IMR-90 (cell line): ENCODE data around the gene PODNL1. TPM values are rescaled to one million over a fixed set of nuclear protein-coding genes. Genes with fewer than 3 reads are reported as not detected.

Source experiments
- ATAC-seq: fragments of 200-7000 bp; cut with Tn5 transposase; 2 replicates; pipeline ENCODE4 v1.9.1; 2020; ENCODE audit warnings: low read depth, mild to moderate bottlenecking, moderate library complexity
- BruUV-seq: library from RNA; stranded (reverse); fragments of 400-500 nt; replicated peaks from 2 replicates; lab custom pipeline; 2021; lab: Mats Ljungman, UMichigan
- CTCF ChIA-PET: fragments of 300-600 bp; formaldehyde crosslinking; extraction: SDS; loops from one replicate; lab custom pipeline; 2021; ENCODE audit warnings: antibody characterized with exemption; lab: Yijun Ruan, JAX
- POLR2A ChIA-PET: fragments of 300-600 bp; sonication (Branson Sonifier 250); formaldehyde crosslinking; loops from one replicate; lab custom pipeline; 2022; ENCODE audit warnings: antibody characterized with exemption; ENCODE audit not compliant: unreplicated experiment; lab: Charles Lee
- DNase-seq: peaks from one replicate; pipeline ENCODE4 v3.0.0; 2013
- H2AFZ ChIP-seq: replicated peaks from 2 replicates; pipeline ENCODE3; 2013; ENCODE audit warnings: low read length, mild to moderate bottlenecking; ENCODE audit not compliant: poor library complexity
- H2AK5ac ChIP-seq: 2 replicates; pipeline ENCODE4 v1.6.1; 2013; ENCODE audit warnings: low read depth, low read length, inconsistent platforms
- H2AK9ac ChIP-seq: replicated peaks from 2 replicates; pipeline ENCODE3; 2013; ENCODE audit warnings: mild to moderate bottlenecking, low read depth, low read length, moderate library complexity; ENCODE audit not compliant: poor library complexity
- H2BK120ac ChIP-seq: 2 replicates; pipeline ENCODE4 v1.6.1; 2013; ENCODE audit warnings: low read depth, low read length, inconsistent platforms
- H2BK15ac ChIP-seq: 3 replicates; pipeline ENCODE4 v1.6.1; 2013; ENCODE audit warnings: low read depth, low read length, inconsistent platforms
- H2BK20ac ChIP-seq: 2 replicates; pipeline ENCODE4 v1.6.1; 2013; ENCODE audit warnings: low read depth, mild to moderate bottlenecking, inconsistent platforms, low read length, moderate library complexity
- H2BK5ac ChIP-seq: 2 replicates; pipeline ENCODE4 v1.6.1; 2013; ENCODE audit warnings: mild to moderate bottlenecking, low read depth, low read length, inconsistent platforms; ENCODE audit not compliant: poor library complexity, severe bottlenecking
- H3K14ac ChIP-seq: replicated peaks from 2 replicates; pipeline ENCODE4 v1.6.1; 2013; ENCODE audit warnings: low read depth, low read length, inconsistent platforms
- H3K18ac ChIP-seq: 2 replicates; pipeline ENCODE4 v1.6.1; 2013; ENCODE audit warnings: low read depth, low read length, control low read depth
- H3K23ac ChIP-seq: 2 replicates; pipeline ENCODE4 v1.6.1; 2013; ENCODE audit warnings: low read depth, low read length, inconsistent platforms
- H3K27ac ChIP-seq: 2 replicates; pipeline ENCODE4 v1.5.1; 2013; ENCODE audit warnings: mild to moderate bottlenecking, control low read depth, low read length; ENCODE audit not compliant: insufficient read depth
- H3K27me3 ChIP-seq: 2 replicates; pipeline ENCODE4 v1.6.1; 2013; ENCODE audit warnings: low read length; ENCODE audit not compliant: control insufficient read depth, insufficient read depth
- H3K36me3 ChIP-seq: 2 replicates; pipeline ENCODE4 v1.6.1; 2013; ENCODE audit warnings: low read length, mixed read lengths; ENCODE audit not compliant: control insufficient read depth, insufficient read depth
- H3K4ac ChIP-seq: 2 replicates; pipeline ENCODE4 v1.6.1; 2013; ENCODE audit warnings: low read depth, low read length, inconsistent platforms
- H3K4me1 ChIP-seq: 2 replicates; pipeline ENCODE4 v1.6.1; 2013; ENCODE audit warnings: low read length, mixed read lengths; ENCODE audit not compliant: control insufficient read depth, insufficient read depth
- H3K4me2 ChIP-seq: 2 replicates; pipeline ENCODE4 v1.6.1; 2013; ENCODE audit warnings: low read depth, mild to moderate bottlenecking, control low read depth, low read length, moderate library complexity
- H3K4me3 ChIP-seq: 2 replicates; pipeline ENCODE4 v1.5.1; 2013; ENCODE audit warnings: low read depth, mild to moderate bottlenecking, control low read depth, low read length, moderate library complexity; ENCODE audit not compliant: insufficient read depth
- H3K56ac ChIP-seq: 2 replicates; pipeline ENCODE4 v1.6.1; 2013; ENCODE audit warnings: low read length, inconsistent platforms; ENCODE audit not compliant: insufficient read depth; ENCODE audit errors: extremely low read depth
- H3K79me1 ChIP-seq, 2 experiments: 2 replicates each; pipeline ENCODE4 v1.6.1; 2013; ENCODE audit warnings: low read length in 2 of 2, inconsistent platforms in 1 of 2, low read depth in 1 of 2
- H3K9ac ChIP-seq: 2 replicates; pipeline ENCODE4 v1.6.1; 2013; ENCODE audit warnings: low read depth, low read length, control low read depth
- H3K9me1 ChIP-seq: 2 replicates; pipeline ENCODE4 v1.6.1; 2013; ENCODE audit warnings: low read length, inconsistent platforms; ENCODE audit not compliant: insufficient read depth
- H3K9me3 ChIP-seq: 2 replicates; pipeline ENCODE4 v1.6.1; 2013; ENCODE audit warnings: low read length; ENCODE audit not compliant: control insufficient read depth, insufficient read depth
- H4K20me1 ChIP-seq: 2 replicates; pipeline ENCODE4 v1.6.1; 2013; ENCODE audit warnings: low read length, inconsistent platforms; ENCODE audit not compliant: insufficient read depth
- H4K5ac ChIP-seq: 2 replicates; pipeline ENCODE4 v1.6.1; 2013; ENCODE audit warnings: mild to moderate bottlenecking, low read depth, low read length, control low read depth
- H4K8ac ChIP-seq, 2 experiments: 2 replicates each; pipeline ENCODE4 v1.6.1; 2013; ENCODE audit warnings: low read depth in 2 of 2, low read length in 2 of 2, control low read depth in 1 of 2, inconsistent platforms in 1 of 2
- H4K91ac ChIP-seq: 2 replicates; pipeline ENCODE4 v1.6.1; 2013; ENCODE audit warnings: low read depth, low read length, inconsistent platforms; ENCODE audit not compliant: insufficient read depth
- BHLHE40 ChIP-seq: fragments of 150-350 bp; IDR thresholded peaks from 2 replicates; pipeline ENCODE4 v1.6.1; 2016; ENCODE audit warnings: mild to moderate bottlenecking, low read depth, low read length
- CEBPB ChIP-seq: IDR thresholded peaks from 2 replicates; pipeline ENCODE4 v1.6.1; 2012; ENCODE audit warnings: low read depth, low read length, improper control_type of control experiment
- CHD1 ChIP-seq: IDR thresholded peaks from 2 replicates; pipeline ENCODE4 v1.6.1; 2012; ENCODE audit warnings: low read depth, low read length, improper control_type of control experiment
- FOS ChIP-seq: fragments of 150-350 bp; IDR thresholded peaks from 2 replicates; pipeline ENCODE4 v1.6.1; 2016; ENCODE audit warnings: low read depth, low read length
- MAFK ChIP-seq: IDR thresholded peaks from 2 replicates; pipeline ENCODE4 v1.6.1; 2012; ENCODE audit warnings: low read depth, low read length, improper control_type of control experiment
- MAZ ChIP-seq: IDR thresholded peaks from 2 replicates; pipeline ENCODE4 v1.6.1; 2012; ENCODE audit warnings: low read depth, mild to moderate bottlenecking, low read length, improper control_type of control experiment, moderate library complexity, borderline replicate concordance
- MXI1 ChIP-seq: IDR thresholded peaks from 2 replicates; pipeline ENCODE4 v1.6.1; 2012; ENCODE audit warnings: low read depth, mild to moderate bottlenecking, low read length, moderate library complexity, borderline replicate concordance
- NFE2L2 ChIP-seq: fragments of 150-350 bp; IDR thresholded peaks from 2 replicates; pipeline ENCODE4 v1.6.1; 2016; ENCODE audit warnings: low read depth, mild to moderate bottlenecking, low read length
- POLR2A ChIP-seq: IDR thresholded peaks from 2 replicates; pipeline ENCODE4 v1.6.1; 2012; ENCODE audit warnings: mild to moderate bottlenecking, low read depth, low read length
- RAD21 ChIP-seq: IDR thresholded peaks from 2 replicates; pipeline ENCODE4 v1.6.1; 2012; ENCODE audit warnings: low read length, improper control_type of control experiment
- RCOR1 ChIP-seq: IDR thresholded peaks from 2 replicates; pipeline ENCODE4 v1.6.1; 2012; ENCODE audit warnings: mild to moderate bottlenecking, low read length, improper control_type of control experiment; ENCODE audit not compliant: insufficient replicate concordance
- RFX5 ChIP-seq: IDR thresholded peaks from 2 replicates; pipeline ENCODE4 v1.8.0; 2012; ENCODE audit warnings: low read depth, mild to moderate bottlenecking, low read length, moderate library complexity
- SMC3 ChIP-seq: fragments of 150-350 bp; IDR thresholded peaks from 2 replicates; pipeline ENCODE4 v1.6.1; 2016; ENCODE audit warnings: low read depth, mild to moderate bottlenecking, antibody characterized with exemption, low read length, moderate library complexity
- WGBS, 2 experiments: methylation state at CpG; one replicate each; pipeline versions ENCODE4 v1.1.5 to v1.1.7; 2013; ENCODE audit warnings: missing lambda C conversion rate in 2 of 2; ENCODE audit not compliant: insufficient read length in 1 of 2; ENCODE audit errors: extremely low coverage in 2 of 2; 5-methylcytosine and 5-hydroxymethylcytosine counted together
- dilution Hi-C: fragments of 300-500 bp; cut with HindIII; formaldehyde crosslinking; loops from one replicate; pipeline ENCODE4 v1.14.3; 2018; ENCODE audit warnings: low sequenced_read_pairs; ENCODE audit not compliant: unreplicated experiment
- in situ Hi-C: fragments of 300-500 bp; cut with MboI; formaldehyde crosslinking; loops from 3 replicates; pipeline ENCODE4 v1.14.3; 2019; ENCODE audit warnings: low sequenced_read_pairs, inconsistent platforms, mixed read lengths
- intact Hi-C: fragments of 100-400 bp; cut with micrococcal nuclease; formaldehyde crosslinking; loops from 2 replicates; pipeline ENCODE4 v1.10.0; 2022
- polyA plus RNA-seq, 3 experiments: library from polyadenylated mRNA; depleted of rRNA; stranded (reverse); fragments of >200 nt; gene quantifications; 2 replicates each; pipeline ENCODE4 v1.2.3, GENCODE V29; 2012; ENCODE audit warnings: low replicate concordance in 1 of 3
- total RNA-seq: library from RNA; depleted of rRNA; stranded (reverse); fragments of >200 nt; gene quantifications from 2 replicates; pipeline ENCODE4 v1.2.3, GENCODE V29; 2012
- TF ChIP-seq, protein P1 (sequence below): fragments of 150-350 bp; IDR thresholded peaks from 2 replicates; pipeline ENCODE4 v1.6.1; 2016; ENCODE audit warnings: low read depth, mild to moderate bottlenecking, low read length, moderate library complexity, borderline replicate concordance
- TF ChIP-seq, protein P2 (sequence below): fragments of 150-350 bp; IDR thresholded peaks from 2 replicates; pipeline ENCODE4 v1.6.1; 2017; ENCODE audit warnings: mild to moderate bottlenecking, antibody characterized with exemption, low read length, low read depth
- TF ChIP-seq, protein P3 (sequence below): conservative IDR thresholded peaks from 2 replicates; pipeline ENCODE4 v1.5.1; 2012; ENCODE audit warnings: mild to moderate bottlenecking, low read depth, low read length, improper control_type of control experiment

The PODNL1 gene
- total and polyA plus RNA-seq, 2 of the 4 experiments (the other 2 are of a cell fraction), result under 0.01 to 2.4 TPM

DNA sequence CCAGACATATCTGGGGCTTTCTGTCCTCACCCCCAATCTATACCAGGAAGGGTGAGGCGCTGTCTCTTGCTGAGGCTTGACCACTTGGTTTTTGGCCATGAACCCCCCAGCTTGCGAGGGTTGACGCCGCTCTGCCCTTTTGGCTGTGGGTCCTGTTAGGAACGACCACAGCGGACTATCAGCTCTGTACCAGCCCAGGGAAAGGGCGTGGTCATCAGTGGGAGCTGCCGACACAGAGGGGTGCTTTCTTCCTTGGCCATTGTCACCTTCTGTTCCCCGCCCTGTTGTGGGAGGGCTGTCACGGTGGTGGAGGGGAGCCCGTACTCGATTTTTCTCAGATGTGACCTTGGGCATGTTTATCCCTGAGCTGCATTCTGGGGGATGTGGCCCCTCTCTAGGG, 19.8 kb upstream of the PODNL1 start:
- Histone ChIP-seq H2BK20ac (no peak overlapping the region), H2AK9ac (no peak overlapping the region), H3K4me2 (no peak overlapping the region), H3K36me3 (peaks cover 51% of the 10 kb centered on the region), H3K79me1 (peaks cover 13 to 33% of the 10 kb centered on the region in 2 experiments), H3K9ac (no peak overlapping the region), H3K4me3 (no peak overlapping the region), H3K9me1 (no peaks in the 10 kb centered on the region), H4K20me1 (peaks cover 10% of the 10 kb centered on the region), H3K4ac (no peak overlapping the region), H3K27me3 (no peaks in the 10 kb centered on the region), H2BK120ac (no peak overlapping the region), H2AFZ (no peak overlapping the region), H4K91ac (no peak overlapping the region), H2BK5ac (no peak overlapping the region), H3K9me3 (no peaks in the 10 kb centered on the region), H3K14ac (no peak overlapping the region), H3K27ac (no peak overlapping the region), H3K56ac (no peak overlapping the region), H3K23ac (no peak overlapping the region), H2BK15ac (no peak overlapping the region), H2AK5ac (no peak overlapping the region), H4K8ac (no peak overlapping the region), H4K5ac (no peak overlapping the region), H3K18ac (no peak overlapping the region), H3K4me1 (peaks cover 6% of the 10 kb centered on the region)
- TF ChIP-seq CEBPB (no peak), MAFK (no peak), RFX5 (no peak), MXI1 (no peak), POLR2A (no peak), MAZ (no peak), BHLHE40 (no peak), FOS (no peak), CHD1 (no peak), RCOR1 (no peak), SMC3 (no peak), RAD21 (no peak), NFE2L2 (no peak)
- TF ChIP-seq, protein P1, sequence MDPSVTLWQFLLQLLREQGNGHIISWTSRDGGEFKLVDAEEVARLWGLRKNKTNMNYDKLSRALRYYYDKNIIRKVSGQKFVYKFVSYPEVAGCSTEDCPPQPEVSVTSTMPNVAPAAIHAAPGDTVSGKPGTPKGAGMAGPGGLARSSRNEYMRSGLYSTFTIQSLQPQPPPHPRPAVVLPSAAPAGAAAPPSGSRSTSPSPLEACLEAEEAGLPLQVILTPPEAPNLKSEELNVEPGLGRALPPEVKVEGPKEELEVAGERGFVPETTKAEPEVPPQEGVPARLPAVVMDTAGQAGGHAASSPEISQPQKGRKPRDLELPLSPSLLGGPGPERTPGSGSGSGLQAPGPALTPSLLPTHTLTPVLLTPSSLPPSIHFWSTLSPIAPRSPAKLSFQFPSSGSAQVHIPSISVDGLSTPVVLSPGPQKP, result no peak
- TF ChIP-seq, protein P2, sequence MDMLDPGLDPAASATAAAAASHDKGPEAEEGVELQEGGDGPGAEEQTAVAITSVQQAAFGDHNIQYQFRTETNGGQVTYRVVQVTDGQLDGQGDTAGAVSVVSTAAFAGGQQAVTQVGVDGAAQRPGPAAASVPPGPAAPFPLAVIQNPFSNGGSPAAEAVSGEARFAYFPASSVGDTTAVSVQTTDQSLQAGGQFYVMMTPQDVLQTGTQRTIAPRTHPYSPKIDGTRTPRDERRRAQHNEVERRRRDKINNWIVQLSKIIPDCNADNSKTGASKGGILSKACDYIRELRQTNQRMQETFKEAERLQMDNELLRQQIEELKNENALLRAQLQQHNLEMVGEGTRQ, result no peak
- TF ChIP-seq, protein P3, sequence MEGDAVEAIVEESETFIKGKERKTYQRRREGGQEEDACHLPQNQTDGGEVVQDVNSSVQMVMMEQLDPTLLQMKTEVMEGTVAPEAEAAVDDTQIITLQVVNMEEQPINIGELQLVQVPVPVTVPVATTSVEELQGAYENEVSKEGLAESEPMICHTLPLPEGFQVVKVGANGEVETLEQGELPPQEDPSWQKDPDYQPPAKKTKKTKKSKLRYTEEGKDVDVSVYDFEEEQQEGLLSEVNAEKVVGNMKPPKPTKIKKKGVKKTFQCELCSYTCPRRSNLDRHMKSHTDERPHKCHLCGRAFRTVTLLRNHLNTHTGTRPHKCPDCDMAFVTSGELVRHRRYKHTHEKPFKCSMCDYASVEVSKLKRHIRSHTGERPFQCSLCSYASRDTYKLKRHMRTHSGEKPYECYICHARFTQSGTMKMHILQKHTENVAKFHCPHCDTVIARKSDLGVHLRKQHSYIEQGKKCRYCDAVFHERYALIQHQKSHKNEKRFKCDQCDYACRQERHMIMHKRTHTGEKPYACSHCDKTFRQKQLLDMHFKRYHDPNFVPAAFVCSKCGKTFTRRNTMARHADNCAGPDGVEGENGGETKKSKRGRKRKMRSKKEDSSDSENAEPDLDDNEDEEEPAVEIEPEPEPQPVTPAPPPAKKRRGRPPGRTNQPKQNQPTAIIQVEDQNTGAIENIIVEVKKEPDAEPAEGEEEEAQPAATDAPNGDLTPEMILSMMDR, result no peak
- in situ Hi-C loops, result no loop called here
- POLR2A ChIA-PET, result no interaction called here
- no peak for ATAC-seq
- DNase-seq, result no peak
- intact Hi-C loops, result no loop called here
- dilution Hi-C loops, result no loop called here
- no TSS peak for BruUV-seq
- CTCF ChIA-PET, result no interaction called here
- WGBS, 2 experiments, result 97% methylated on average over 5 of the region's 12 CpGs; no CpG with 5 or more reads in 1 of the 2 experiments
